HCT116 (cell line): ENCODE measurements around the gene ATP8A2. TPM values are rescaled to one million over a fixed set of nuclear protein-coding genes. Genes with fewer than 3 reads are reported as not detected.

Experiments used
- ATAC-seq: fragments of 200-7000 bp; cut with Tn5 transposase; 2 replicates; pipeline ENCODE4 v1.9.1; 2020; ENCODE audit warnings: mild to moderate bottlenecking, moderate library complexity
- BruUV-seq: library from RNA; stranded (reverse); fragments of 400-500 nt; replicated peaks from 2 replicates; lab custom pipeline; 2021; lab: Mats Ljungman, UMichigan
- CTCF ChIA-PET: fragments of 300-600 bp; sonication (Branson Sonifier 250); formaldehyde crosslinking; loops from one replicate; lab custom pipeline; 2021; ENCODE audit warnings: antibody characterized with exemption; lab: Charles Lee
- POLR2A ChIA-PET: fragments of 300-600, 350-600 bp; sonication (Branson Sonifier 250); formaldehyde crosslinking; loops from one replicate; lab custom pipeline; 2021; ENCODE audit warnings: antibody characterized with exemption; lab: Charles Lee
- RAD21 ChIA-PET, 2 experiments: fragments of 300-600 bp; sonication (Branson Sonifier 250); formaldehyde crosslinking; loops; one replicate each; lab custom pipeline; 2023; ENCODE audit warnings: low total read pairs in 2 of 2; ENCODE audit not compliant: uncharacterized antibody in 2 of 2, unreplicated experiment in 2 of 2, low non-redundant PET in 1 of 2; lab: Charles Lee
- DNase-seq: peaks from one replicate; pipeline ENCODE4 v3.0.0-alpha.2; 2010; ENCODE audit warnings: low read depth, low spot score
- H2AFZ ChIP-seq: fragments of 200-600 bp; shearing (Covaris generic), sonication (generic); 2 replicates; pipeline ENCODE4 v1.6.1; 2017; ENCODE audit warnings: low read depth, mixed run types, mixed read lengths, antibody characterized with exemption, low read length; ENCODE audit not compliant: poor library complexity, severe bottlenecking
- H3K27ac ChIP-seq: 2 replicates; pipeline ENCODE4 v1.5.1; 2012; ENCODE audit warnings: low read depth, low read length
- H3K27me3 ChIP-seq: fragments of 200-600 bp; sonication (generic); 2 replicates; pipeline ENCODE4 v1.6.1; 2016; ENCODE audit warnings: mixed run types, low read length, mixed read lengths; ENCODE audit not compliant: insufficient read depth
- H3K36me3 ChIP-seq, 2 experiments: fragments of 200-500 bp in 1 of 2; fragments of 200-600 bp in 1 of 2; sonication (Bioruptor generic) in 1 of 2; sonication (generic) in 1 of 2; 2 replicates each; pipeline versions ENCODE4 v1.5.1 to v1.6.1; 2014 to 2016; ENCODE audit warnings: low read length in 2 of 2, inconsistent platforms in 1 of 2, mixed read lengths in 1 of 2, mixed run types in 1 of 2; ENCODE audit not compliant: insufficient read depth in 2 of 2, control insufficient read depth in 1 of 2
- H3K4me1 ChIP-seq, 2 experiments: fragments of 200-600 bp in 1 of 2; sonication (generic) in 1 of 2; 2 replicates each; pipeline versions ENCODE4 v1.5.1 to v1.6.1; 2012 to 2017; ENCODE audit warnings: low read length in 2 of 2, inconsistent platforms in 1 of 2, mild to moderate bottlenecking in 1 of 2, mixed read lengths in 1 of 2, mixed run types in 1 of 2, moderate library complexity in 1 of 2; ENCODE audit not compliant: insufficient read depth in 2 of 2, control insufficient read depth in 1 of 2
- H3K4me2 ChIP-seq: fragments of 200-600 bp; sonication (generic); 2 replicates; pipeline ENCODE4 v1.6.1; 2017; ENCODE audit warnings: mixed run types, low read length, mixed read lengths
- H3K4me3 ChIP-seq, 2 experiments: fragments of 200-600 bp in 1 of 2; sonication (generic) in 1 of 2; replicated peaks in 1 of 2; 2 replicates each; pipeline ENCODE4 v1.5.1; 2011 to 2016; ENCODE audit warnings: low read length in 2 of 2, control low read depth in 1 of 2, low read depth in 1 of 2, mild to moderate bottlenecking in 1 of 2, mixed read lengths in 1 of 2, mixed run types in 1 of 2
- H3K79me2 ChIP-seq: fragments of 200-600 bp; sonication (generic); 2 replicates; pipeline ENCODE4 v1.6.1; 2017; ENCODE audit warnings: mild to moderate bottlenecking, mixed run types, low read length, moderate library complexity, mixed read lengths; ENCODE audit not compliant: insufficient read depth
- H3K9ac ChIP-seq: fragments of 200-600 bp; sonication (generic); 2 replicates; pipeline ENCODE4 v1.6.1; 2016; ENCODE audit warnings: low read length, mixed read lengths
- H3K9me2 ChIP-seq: fragments of 200-600 bp; sonication (generic), shearing (Covaris generic); 2 replicates; pipeline ENCODE4 v1.6.1; 2017; ENCODE audit warnings: mixed run types, mild to moderate bottlenecking, moderate library complexity; ENCODE audit not compliant: insufficient read depth
- H3K9me3 ChIP-seq, 2 experiments: fragments of 200-500 bp in 1 of 2; fragments of 200-600 bp in 1 of 2; sonication (Bioruptor generic) in 1 of 2; sonication (generic) in 1 of 2; 2 replicates each; pipeline ENCODE4 v1.6.1; 2014 to 2017; ENCODE audit warnings: low read length in 2 of 2, mixed read lengths in 2 of 2, inconsistent platforms in 1 of 2, low read depth in 1 of 2, mild to moderate bottlenecking in 1 of 2, mixed run types in 1 of 2, moderate library complexity in 1 of 2; ENCODE audit not compliant: control insufficient read depth in 1 of 2, insufficient read depth in 1 of 2
- H4K20me1 ChIP-seq: fragments of 200-600 bp; sonication (generic), shearing (Covaris generic); 2 replicates; pipeline ENCODE4 v1.6.1; 2017; ENCODE audit warnings: mixed run types, mild to moderate bottlenecking, moderate library complexity; ENCODE audit not compliant: insufficient read depth
- EZH2phosphoT487 ChIP-seq: fragments of 200-600 bp; IDR thresholded peaks from 2 replicates; pipeline ENCODE4 v1.6.1; 2018; ENCODE audit warnings: antibody characterized with exemption, borderline replicate concordance
- FOSL1 ChIP-seq: IDR thresholded peaks from 2 replicates; pipeline ENCODE4 v1.6.1; 2012; ENCODE audit warnings: low read depth
- POLR2AphosphoS5 ChIP-seq: IDR thresholded peaks from 2 replicates; pipeline ENCODE4 v1.6.1; 2011; ENCODE audit warnings: mild to moderate bottlenecking, low read depth, low read length, moderate library complexity
- intact Hi-C: fragments of 100-400 bp; cut with micrococcal nuclease; formaldehyde crosslinking; loops from 2 replicates; pipeline ENCODE4 v1.10.0; 2022
- total RNA-seq: library from RNA; stranded (reverse); gene quantifications from one replicate; pipeline ENCODE4 v1.2.1, GENCODE V29; 2021; ENCODE audit not compliant: unreplicated experiment
- TF ChIP-seq, protein P1 (sequence below), 3 experiments: fragments of 200-600 bp in 1 of 3; sonication (generic) in 1 of 3; IDR thresholded peaks in 2 of 3; conservative IDR thresholded peaks in 1 of 3; 2 replicates each; pipeline ENCODE4 v1.5.1; 2012 to 2017; ENCODE audit warnings: low read depth in 2 of 3, low read length in 2 of 3, antibody characterized with exemption in 1 of 3, borderline replicate concordance in 1 of 3, control low read depth in 1 of 3, mild to moderate bottlenecking in 1 of 3, mixed read lengths in 1 of 3, mixed run types in 1 of 3, moderate library complexity in 1 of 3; ENCODE audit not compliant: insufficient read depth in 1 of 3
- TF ChIP-seq, protein P2 (sequence below): IDR thresholded peaks from 2 replicates; pipeline ENCODE4 v1.6.1; 2011; ENCODE audit warnings: mild to moderate bottlenecking, low read length, moderate library complexity; ENCODE audit not compliant: insufficient replicate concordance; ENCODE audit errors: extremely low read depth

ATP8A2 gene
- total RNA-seq, 1 experiment from 2014 or later: not detected

DNA sequence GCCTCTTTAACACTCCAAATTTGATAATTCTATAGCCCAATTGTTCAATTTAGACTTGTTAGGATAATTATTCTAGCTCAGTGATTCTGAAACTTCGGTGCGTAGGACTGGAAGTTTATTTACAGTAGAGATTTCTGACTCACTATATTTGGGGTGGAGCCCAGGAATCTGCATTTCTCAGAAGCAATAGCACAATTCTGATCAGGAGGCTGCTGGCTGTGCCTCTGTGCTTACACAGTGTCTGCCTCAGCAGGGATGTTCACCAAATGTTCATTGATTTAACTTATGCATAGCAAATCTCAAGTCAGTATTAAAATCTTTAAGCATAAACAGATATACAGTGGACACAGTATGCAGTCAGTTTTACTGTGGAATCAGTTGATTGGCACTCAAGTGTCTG, 45.8 kb downstream of the ATP8A2 start (continued):
- TF ChIP-seq FOSL1: no peak
- TF ChIP-seq, protein P1, sequence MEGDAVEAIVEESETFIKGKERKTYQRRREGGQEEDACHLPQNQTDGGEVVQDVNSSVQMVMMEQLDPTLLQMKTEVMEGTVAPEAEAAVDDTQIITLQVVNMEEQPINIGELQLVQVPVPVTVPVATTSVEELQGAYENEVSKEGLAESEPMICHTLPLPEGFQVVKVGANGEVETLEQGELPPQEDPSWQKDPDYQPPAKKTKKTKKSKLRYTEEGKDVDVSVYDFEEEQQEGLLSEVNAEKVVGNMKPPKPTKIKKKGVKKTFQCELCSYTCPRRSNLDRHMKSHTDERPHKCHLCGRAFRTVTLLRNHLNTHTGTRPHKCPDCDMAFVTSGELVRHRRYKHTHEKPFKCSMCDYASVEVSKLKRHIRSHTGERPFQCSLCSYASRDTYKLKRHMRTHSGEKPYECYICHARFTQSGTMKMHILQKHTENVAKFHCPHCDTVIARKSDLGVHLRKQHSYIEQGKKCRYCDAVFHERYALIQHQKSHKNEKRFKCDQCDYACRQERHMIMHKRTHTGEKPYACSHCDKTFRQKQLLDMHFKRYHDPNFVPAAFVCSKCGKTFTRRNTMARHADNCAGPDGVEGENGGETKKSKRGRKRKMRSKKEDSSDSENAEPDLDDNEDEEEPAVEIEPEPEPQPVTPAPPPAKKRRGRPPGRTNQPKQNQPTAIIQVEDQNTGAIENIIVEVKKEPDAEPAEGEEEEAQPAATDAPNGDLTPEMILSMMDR (IDR thresholded peaks at IDR 0.05 in 2 of 3, conservative IDR thresholded peaks at IDR 0.05 in 1 of 3; ENCODE audit: borderline replicate concordance in 1 of 3, insufficient read depth in 1 of 3, low read depth in 2 of 3, low read length in 2 of 3): no peak
- TF ChIP-seq EZH2phosphoT487: no peak

DNA sequence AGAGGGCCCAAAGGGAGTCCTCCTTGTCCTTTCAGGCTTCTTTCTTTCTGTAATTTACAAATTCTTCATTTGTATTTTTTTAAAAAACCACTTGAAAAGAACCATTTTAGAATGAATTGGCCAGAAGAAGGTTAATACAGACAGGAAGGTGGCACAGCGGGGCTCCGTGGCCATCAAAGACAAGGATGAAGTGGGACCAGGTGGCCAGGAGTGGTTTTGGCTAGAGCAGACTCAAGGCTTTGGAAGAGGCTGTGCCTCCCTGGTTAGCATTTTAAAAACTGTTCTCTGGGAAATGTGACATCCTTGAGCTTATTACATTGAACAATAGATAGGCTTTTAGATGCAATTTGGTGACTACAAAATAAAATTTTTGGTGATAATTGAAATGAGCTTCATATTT, 48.4 kb downstream of the ATP8A2 start:
- Histone ChIP-seq H3K27me3 (peaks cover 75% of the 10 kb centered on the region), H3K4me2 (no peak overlapping the region), H3K4me3 (no peak overlapping the region), H3K4me1 (no peaks in the 10 kb centered on the region), H4K20me1 (no peaks in the 10 kb centered on the region), H2AFZ (no peak overlapping the region), H3K9ac (no peak overlapping the region), H3K9me3 (no peaks in the 10 kb centered on the region), H3K79me2 (no peaks in the 10 kb centered on the region), H3K27ac (no peak overlapping the region), H3K36me3 (no peaks in the 10 kb centered on the region), H3K9me2 (no peaks in the 10 kb centered on the region)
- ChIA-PET RAD21 (no interaction called here), POLR2A (no interaction called here), CTCF (no interaction called here)
- DNase-seq: no peak
- BruUV-seq: no TSS peak
- no peak for TF ChIP-seq EZH2phosphoT487
- TF ChIP-seq, protein P2, sequence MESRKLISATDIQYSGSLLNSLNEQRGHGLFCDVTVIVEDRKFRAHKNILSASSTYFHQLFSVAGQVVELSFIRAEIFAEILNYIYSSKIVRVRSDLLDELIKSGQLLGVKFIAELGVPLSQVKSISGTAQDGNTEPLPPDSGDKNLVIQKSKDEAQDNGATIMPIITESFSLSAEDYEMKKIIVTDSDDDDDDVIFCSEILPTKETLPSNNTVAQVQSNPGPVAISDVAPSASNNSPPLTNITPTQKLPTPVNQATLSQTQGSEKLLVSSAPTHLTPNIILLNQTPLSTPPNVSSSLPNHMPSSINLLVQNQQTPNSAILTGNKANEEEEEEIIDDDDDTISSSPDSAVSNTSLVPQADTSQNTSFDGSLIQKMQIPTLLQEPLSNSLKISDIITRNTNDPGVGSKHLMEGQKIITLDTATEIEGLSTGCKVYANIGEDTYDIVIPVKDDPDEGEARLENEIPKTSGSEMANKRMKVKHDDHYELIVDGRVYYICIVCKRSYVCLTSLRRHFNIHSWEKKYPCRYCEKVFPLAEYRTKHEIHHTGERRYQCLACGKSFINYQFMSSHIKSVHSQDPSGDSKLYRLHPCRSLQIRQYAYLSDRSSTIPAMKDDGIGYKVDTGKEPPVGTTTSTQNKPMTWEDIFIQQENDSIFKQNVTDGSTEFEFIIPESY: no peak
- TF ChIP-seq POLR2AphosphoS5: no peak
- TF ChIP-seq, protein P1 (IDR thresholded peaks at IDR 0.05 in 2 of 3, conservative IDR thresholded peaks at IDR 0.05 in 1 of 3; ENCODE audit: borderline replicate concordance in 1 of 3, insufficient read depth in 1 of 3, low read depth in 2 of 3, low read length in 2 of 3): no peak
- intact Hi-C loops: no loop called here
- ATAC-seq: no peak
